ENCODE measurements around the gene ACSS1. TPM values are rescaled to one million over a fixed set of nuclear protein-coding genes. Genes with fewer than 3 reads are reported as not detected.

ACSS1 gene
- total and polyA plus RNA-seq, 2 of the 8 experiments (the other 6 are each of a cell fraction or from before 2014, with no cell fraction given), result 2.6 to 3.4 TPM

DNA sequence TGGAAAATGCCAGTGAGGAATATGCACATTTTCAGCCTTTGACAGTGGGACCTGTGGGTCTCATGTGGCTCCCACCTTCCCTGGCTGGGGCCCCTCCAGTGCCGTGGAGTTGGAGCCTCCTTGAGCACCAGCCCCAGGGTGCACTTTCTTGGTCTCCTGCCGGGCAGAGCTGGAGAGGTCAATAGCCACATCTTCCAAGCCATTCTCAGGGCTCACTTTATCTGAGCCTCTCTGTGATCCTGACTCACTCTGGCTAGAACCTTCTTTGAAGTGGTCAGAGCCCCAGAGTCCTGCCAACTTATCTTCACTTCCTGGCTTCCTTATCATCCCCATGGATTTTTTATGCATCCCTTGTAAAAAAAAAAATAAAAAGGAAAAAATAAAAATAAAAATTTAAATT is 18.3 kb upstream of the ACSS1 start:
- DNase-seq (ENCODE audit: low read depth in 1 of 2, low spot score in 2 of 2) (no peak), FAIRE-seq (no peak)
- ChIA-PET CTCF (ENCODE audit: partially characterized antibody) (interaction anchor here (1.2 to 1.4 kb wide), 2 partner anchors 11 to 111 kb away, joined by 3 to 5 read pairs; no protein-coding TSS in a partner anchor), POLR2A (ENCODE audit: partially characterized antibody) (no interaction called here)
- Histone ChIP-seq H2AFZ (ENCODE audit: low read length) (no peak overlapping the region), H2AK5ac (ENCODE audit: low read depth, low read length) (no peak overlapping the region), H3K18ac (ENCODE audit: extremely low read depth, low read length) (no peak overlapping the region), H3K4ac (replicated peaks; ENCODE audit: insufficient read length, low read depth, low read length) (no peak overlapping the region), H2BK12ac (ENCODE audit: low read depth, low read length) (no peak overlapping the region), H3K27ac (ENCODE audit: low read depth, low read length) (no peak overlapping the region), H2BK5ac (ENCODE audit: low read depth, low read length) (no peak overlapping the region), H3K36me3 (ENCODE audit: control insufficient read depth in 2 of 4, insufficient read depth in 4 of 4, low read length in 3 of 4) (no peaks in the 10 kb centered on the region), H3K9me3 (ENCODE audit: insufficient read depth in 2 of 2, low read depth in 1 of 2, low read length in 1 of 2) (no peaks in the 10 kb centered on the region), H3K56ac (replicated peaks; ENCODE audit: insufficient read length, low read depth, low read length) (no peak overlapping the region), H3K4me1 (replicated peaks in 1 of 4; ENCODE audit: control insufficient read depth in 3 of 4, insufficient read depth in 4 of 4, low read length in 3 of 4) (peaks cover 0 to 9% (median 4%) of the 10 kb centered on the region in 4 experiments; a peak in 5 of 7 replicates), H3K14ac (ENCODE audit: insufficient read length) (no peak overlapping the region), H2BK20ac (ENCODE audit: low read length) (no peak overlapping the region), H3K23ac (ENCODE audit: insufficient read length) (no peak overlapping the region), H4K20me1 (replicated peaks in 1 of 2; ENCODE audit: control insufficient read depth in 1 of 2, insufficient read depth in 2 of 2, low read length in 2 of 2) (no peaks in the 10 kb centered on the region), H3K4me2 (ENCODE audit: insufficient read depth in 1 of 2, low read depth in 2 of 2, low read length in 2 of 2) (no peak overlapping the region; a peak in 1 of 4 replicates), H3K27me3 (replicated peaks in 1 of 4; ENCODE audit: control insufficient read depth in 3 of 4, extremely low read depth in 1 of 4, insufficient read depth in 3 of 4, low read length in 3 of 4) (peaks cover 14 to 45% (median 40%) of the 10 kb centered on the region in 4 experiments), H3K4me3 (ENCODE audit: extremely low read depth in 1 of 4, insufficient read depth in 2 of 4, low read depth in 3 of 4, low read length in 4 of 4) (no peak overlapping the region), H2BK15ac (ENCODE audit: low read length) (no peak overlapping the region), H4K8ac (ENCODE audit: extremely low read depth, insufficient read depth, low read length) (no peak overlapping the region), H3K9ac (replicated peaks in 1 of 4; ENCODE audit: extremely low read depth in 1 of 4, low read depth in 3 of 4, low read length in 3 of 4) (no peak overlapping the region), H3K79me2 (ENCODE audit: control insufficient read depth in 1 of 2, insufficient read depth in 2 of 2, low read length in 2 of 2) (no peaks in the 10 kb centered on the region), H4K91ac (replicated peaks; ENCODE audit: insufficient read length, low read length) (no peak overlapping the region), H3K23me2 (ENCODE audit: low read depth, low read length) (no peaks in the 10 kb centered on the region; the same call in 1 of the 2 replicates), H4K5ac (ENCODE audit: insufficient read length, low read depth, low read length) (no peak overlapping the region), H3K79me1 (ENCODE audit: low read depth, low read length) (no peaks in the 10 kb centered on the region), H2BK120ac (replicated peaks; ENCODE audit: low read depth, low read length) (no peak overlapping the region)
- 79% methylated on average over 2 of the region's 2 CpGs; no CpG with 5 or more reads in 1 of the 2 experiments for WGBS, 2 experiments (ENCODE audit: extremely low coverage in 1 of 2, insufficient coverage in 1 of 2, insufficient read length in 1 of 2, insufficient replicate concordance in 2 of 2, low coverage in 1 of 2, low lambda C conversion rate in 2 of 2, missing lambda C conversion rate in 1 of 2)
- TF ChIP-seq E2F6 (IDR thresholded peaks at IDR 0.05) (no peak), NRF1 (IDR thresholded peaks at IDR 0.05; ENCODE audit: low read depth, low read length) (no peak), JUN (IDR thresholded peaks at IDR 0.05; ENCODE audit: low read depth, low read length) (no peak), SUZ12 (IDR thresholded peaks at IDR 0.05; ENCODE audit: low read length) (no peak), PHF8 (conservative IDR thresholded peaks at IDR 0.05; ENCODE audit: low read depth, low read length) (no peak), USF2 (IDR thresholded peaks at IDR 0.05; ENCODE audit: low read length) (no peak), SIRT6 (IDR thresholded peaks at IDR 0.05; ENCODE audit: low read length) (no peak), EZH2 (IDR thresholded peaks at IDR 0.05; ENCODE audit: low read depth, low read length, severe bottlenecking) (no peak), SRF (IDR thresholded peaks at IDR 0.05; ENCODE audit: low read depth, low read length) (no peak), TAF7 (optimal IDR thresholded peaks at IDR 0.05; ENCODE audit: borderline replicate concordance, low read depth, low read length) (no peak), CREB1 (IDR thresholded peaks at IDR 0.05) (no peak)
- TF ChIP-seq, protein P1, sequence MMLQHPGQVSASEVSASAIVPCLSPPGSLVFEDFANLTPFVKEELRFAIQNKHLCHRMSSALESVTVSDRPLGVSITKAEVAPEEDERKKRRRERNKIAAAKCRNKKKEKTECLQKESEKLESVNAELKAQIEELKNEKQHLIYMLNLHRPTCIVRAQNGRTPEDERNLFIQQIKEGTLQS (IDR thresholded peaks at IDR 0.05; ENCODE audit: insufficient read depth, low read depth, low read length), result no peak
